Breast epithelium (tissue), 3 donors: ENCODE measurements around the gene LEPR.

Experiments
- CTCF ChIP-seq, 3 donors: fragments of 450-650 bp; IDR thresholded peaks; one replicate each; pipeline ENCODE4 v1.5.1; 2016 to 2017; ENCODE audit warnings: antibody characterized with exemption in 3 of 3, mild to moderate bottlenecking in 3 of 3, moderate library complexity in 3 of 3
- POLR2A ChIP-seq: fragments of 450-650 bp; IDR thresholded peaks from one replicate; pipeline ENCODE4 v1.6.1; 2016; ENCODE audit warnings: antibody characterized with exemption, mild to moderate bottlenecking, moderate library complexity
- POLR2AphosphoS5 ChIP-seq, 3 donors: sonication (generic); formaldehyde crosslinking; IDR thresholded peaks; one replicate each; pipeline ENCODE4 v1.6.1; 2017; ENCODE audit warnings: antibody characterized with exemption in 3 of 3

GRCh38 chr1:65404941-65405340 lies 15.5 kb upstream of the LEPR start:
- TF ChIP-seq CTCF (IDR thresholded peaks at IDR 0.05): no peak
- no peak for TF ChIP-seq POLR2AphosphoS5 (IDR thresholded peaks at IDR 0.05)
- no peak for TF ChIP-seq POLR2A
